ENCODE data around the gene PRKCE.

PRKCE gene

DNA sequence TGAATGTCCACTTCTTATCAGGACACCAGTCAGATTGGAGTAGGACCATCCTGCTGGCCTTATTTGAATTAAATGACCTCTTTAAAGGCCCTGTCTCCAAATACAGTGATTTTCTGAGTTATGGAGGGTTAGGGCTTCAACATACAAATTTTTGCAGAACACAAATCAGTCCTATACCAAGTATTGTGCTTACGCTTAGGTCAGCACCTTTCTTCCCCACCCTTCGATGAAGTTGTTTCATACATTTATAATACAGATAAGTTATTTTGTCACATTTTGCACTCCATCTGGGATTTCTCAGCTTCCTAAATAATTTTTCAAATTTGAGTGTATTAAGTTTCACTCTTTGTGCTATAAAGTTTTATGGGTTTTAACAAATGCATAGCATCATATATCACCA is 455.2 kb downstream of the PRKCE start:
- no peak for DNase-seq (ENCODE audit: low read depth, low spot score)

DNA sequence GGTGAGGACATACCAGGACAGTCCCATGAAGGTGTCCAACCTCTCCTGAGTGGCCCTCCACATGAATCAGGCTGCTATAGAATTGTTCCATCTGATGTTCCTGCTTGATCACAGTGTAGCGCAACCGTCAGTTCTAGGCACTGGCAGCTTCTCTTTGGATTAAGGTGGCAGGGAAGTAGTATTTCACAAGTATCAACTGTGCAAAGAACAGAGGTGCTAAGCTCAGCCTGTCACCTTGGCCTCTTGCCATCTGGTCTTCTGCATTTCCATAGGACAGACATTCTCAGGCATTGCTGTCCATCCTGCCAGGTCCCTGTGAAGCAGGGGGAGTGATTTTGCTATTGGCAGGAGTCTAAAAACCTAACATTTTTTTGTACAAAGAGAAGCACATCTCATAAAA is 463.5 kb downstream of the PRKCE start:
- DNase-seq (ENCODE audit: low read depth, low spot score): no peak

DNA sequence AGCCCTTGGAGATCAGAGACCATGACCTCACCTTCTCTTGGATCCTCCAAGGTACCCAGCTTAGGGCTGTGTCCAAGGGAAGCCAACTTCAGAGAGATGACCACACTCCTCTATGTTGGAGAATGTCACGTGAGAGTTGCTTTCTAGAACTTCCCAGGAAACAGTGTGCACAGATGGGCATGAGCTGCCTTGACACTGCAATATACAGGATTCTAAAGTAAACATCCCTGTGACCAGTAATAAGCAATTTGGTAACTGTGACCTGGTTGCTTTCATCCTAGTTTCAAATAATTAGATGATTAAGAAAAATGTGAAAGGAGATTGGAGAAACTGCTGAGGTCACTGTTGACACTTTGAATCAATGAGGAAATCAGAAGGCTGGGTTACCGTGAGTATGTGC is 464.7 kb downstream of the PRKCE start:
- no peak for DNase-seq (ENCODE audit: low read depth, low spot score)

DNA sequence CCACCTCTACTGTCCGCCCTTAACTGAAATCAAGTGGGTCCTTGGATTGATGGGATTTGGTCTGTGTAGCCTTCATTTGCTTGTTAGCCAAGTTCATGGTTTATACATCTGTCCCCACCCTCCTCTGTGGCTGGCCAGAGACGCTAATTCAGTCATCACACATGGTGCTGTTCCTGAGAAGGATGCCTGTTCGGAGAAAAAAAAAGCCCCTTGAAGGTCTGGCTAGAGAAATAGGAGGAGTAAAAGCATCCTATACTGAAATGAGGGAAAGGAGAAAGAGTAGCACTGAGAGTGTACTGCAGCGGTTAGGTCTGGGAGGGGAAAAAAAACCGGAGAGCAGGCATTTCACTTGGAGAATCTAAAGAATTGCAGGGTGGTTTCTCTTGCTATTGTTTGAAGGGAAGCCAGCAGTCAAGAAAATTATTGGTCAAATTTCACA is 465.1 kb downstream of the PRKCE start:
- no peak for DNase-seq (ENCODE audit: low read depth, low spot score)

DNA sequence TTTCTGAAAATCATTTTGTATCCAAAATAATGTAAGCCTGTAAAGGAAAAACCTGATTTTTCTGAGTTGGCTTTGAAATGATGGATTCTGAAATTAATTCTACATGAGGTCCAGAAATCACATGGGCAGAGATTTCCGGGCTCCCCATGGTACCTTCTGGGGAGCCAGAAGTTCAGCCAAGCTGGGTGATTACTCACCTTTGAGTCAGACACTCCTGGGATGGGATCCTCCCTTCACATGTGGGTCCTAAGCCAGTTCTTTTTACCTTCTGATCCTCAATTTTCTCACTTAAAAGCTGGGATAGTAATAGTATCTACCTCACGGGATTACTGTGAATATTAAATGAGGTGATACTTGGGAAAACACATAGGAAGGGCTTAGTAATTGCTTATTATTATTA is 465.9 kb downstream of the PRKCE start:
- DNase-seq (ENCODE audit: low read depth, low spot score): no peak

DNA sequence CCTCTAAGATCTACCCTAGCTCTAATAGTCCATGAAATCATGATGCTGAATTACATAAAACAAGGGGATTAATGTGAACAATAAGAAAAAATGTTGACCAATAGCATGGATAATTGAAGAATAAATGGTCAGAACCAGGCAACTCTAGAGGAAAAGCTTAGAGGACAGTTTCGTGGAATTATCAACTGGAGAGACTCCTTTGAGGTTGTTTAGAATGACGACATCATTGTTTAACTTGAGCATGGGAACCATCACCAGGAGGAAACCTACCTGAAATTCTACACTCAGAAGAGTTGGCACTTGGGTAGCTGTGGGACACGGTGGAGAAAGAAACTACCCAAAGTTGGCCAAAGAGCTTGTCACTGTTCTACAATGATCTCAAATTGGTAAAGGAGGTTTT is 466.5 kb downstream of the PRKCE start:
- DNase-seq (ENCODE audit: low read depth, low spot score): no peak

DNA sequence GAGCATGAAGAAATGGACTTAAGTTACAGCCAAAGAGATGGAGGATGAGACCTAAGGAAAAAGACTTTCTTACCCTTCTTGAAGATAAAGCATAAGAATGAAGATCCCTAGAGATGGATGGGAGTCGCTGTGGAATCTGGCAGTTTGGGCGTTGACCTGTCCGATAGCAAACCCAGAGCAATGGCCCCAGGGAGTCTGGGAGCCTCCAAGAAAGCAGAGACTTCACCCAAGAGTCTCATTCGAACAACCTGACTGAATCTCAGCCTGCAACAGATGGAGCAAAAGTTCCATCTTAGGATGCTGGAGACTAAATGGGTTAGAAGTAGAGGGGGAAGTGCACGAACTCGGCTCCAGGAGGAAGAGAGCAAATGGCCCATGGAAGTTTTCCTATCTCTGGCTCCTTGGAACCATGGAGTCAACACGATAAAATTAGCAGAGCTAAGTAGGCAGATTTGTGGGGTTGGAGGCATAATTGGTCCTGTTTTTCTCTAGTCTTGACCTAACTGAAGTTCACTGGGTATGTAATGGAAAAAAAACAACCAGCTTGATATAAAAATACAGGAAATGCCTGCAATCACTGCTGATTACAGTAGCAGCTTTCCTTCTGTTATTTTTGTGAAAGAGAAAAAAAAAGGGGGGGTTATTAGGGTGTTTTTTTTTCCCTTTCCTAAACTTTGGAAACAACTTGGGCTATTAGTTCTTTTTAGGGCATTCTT is 467.3 kb downstream of the PRKCE start:
- DNase-seq (ENCODE audit: low read depth, low spot score): no peak

DNA sequence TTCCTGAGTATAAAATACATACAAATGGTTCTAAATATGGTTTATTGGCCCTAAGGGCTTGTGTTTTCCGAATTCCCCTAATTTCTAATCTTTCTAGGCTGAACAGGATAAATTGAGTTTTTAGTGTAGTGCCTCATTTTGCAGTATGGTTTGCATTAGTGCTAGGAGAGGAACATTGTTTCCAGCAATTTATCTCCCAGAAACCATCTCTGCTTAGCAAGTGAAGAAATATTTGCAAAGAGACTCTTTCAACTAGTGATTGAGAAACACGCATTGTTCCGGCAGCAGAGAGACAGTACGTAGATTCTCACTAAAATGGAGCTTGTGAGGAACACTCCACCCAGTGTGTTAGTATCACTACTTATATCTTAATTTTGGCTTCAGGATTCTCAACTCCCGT is 468.0 kb downstream of the PRKCE start:
- no peak for DNase-seq (ENCODE audit: low read depth, low spot score)

DNA sequence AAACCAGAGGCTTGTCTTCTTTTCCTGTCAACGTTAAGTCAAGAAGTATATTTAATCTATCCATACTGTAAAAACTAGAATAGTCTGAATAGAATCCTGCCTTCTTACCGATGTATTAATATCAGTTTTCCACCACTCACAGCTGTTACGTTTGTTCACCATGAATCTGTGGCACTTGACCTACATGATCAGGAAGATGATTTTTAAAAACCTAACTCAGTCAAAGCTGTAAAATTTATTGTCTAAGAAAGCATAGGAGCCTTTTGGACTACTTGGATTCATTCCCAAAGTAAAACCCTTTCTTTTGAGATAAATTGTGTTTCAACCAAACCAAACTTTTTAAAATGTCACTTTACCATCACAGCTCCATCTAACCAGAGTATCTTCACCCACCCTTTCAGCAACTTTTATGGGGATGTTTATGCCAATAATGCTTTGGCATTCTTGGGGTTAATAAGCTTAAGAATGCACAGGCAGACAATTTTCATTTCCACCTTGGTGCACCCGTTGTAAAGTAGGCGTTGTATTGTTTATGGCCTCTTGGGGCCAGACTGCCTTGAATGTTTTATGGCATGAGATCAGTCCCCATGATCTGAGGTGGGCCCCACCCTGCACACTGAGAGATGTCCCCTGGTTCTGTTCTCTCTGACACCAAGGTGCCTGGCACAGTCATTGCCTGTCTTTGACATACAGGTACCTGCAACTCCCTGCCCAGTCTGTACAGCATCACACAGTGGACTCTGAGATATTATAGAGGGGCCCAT is 469.5 kb downstream of the PRKCE start:
- no peak for DNase-seq (ENCODE audit: low read depth, low spot score)

DNA sequence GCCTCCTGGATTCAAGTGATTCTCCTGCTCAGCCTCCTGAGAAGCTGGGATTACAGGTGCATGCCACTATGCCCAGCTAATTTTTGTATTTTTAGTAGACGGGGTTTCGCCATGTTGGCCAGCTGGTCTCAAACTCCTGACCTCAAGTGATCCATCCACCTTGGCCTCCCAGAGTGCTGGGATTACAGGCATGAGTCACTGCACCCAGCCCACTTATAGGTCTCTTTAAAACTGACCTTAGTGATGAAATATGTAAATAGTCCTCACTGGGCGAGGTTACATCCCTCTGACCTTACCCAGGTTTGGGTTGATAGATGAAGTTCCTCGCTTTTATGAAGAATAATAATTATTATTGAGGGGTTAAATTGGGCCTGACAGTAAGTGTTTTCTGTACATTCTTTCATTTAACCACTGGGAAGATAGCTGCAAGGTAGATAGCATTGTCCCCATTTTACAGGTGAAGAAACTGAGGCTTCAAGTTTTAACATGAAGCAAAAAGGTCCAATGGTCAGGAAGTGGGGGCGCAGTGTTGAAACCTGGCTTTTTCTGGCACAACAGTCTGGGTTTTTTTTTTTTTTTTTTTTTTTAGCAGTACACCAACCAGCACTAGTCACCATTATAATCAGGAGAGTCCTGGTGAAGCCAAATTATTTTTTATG is 471.0 kb downstream of the PRKCE start:
- DNase-seq (ENCODE audit: low read depth, low spot score): no peak

DNA sequence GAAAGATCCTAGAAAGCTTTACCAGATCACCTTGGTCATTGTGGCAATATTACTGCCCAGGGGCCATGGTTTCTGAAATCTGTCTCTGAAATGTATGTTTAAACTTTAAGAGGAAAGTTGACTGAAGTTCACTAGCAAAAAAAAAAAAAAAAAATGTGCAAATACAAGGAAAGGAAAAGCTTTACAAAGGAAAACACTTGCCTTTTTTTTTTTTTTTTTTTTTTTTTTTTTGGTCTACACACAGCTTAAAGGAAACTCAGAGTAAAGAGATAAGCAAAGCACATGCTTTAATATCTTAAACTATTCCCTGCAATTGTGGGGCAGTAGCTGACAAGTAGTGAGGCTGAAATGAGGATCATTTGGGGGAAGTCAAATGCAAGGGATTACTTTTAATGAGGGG is 471.5 kb downstream of the PRKCE start:
- no peak for DNase-seq (ENCODE audit: low read depth, low spot score)

DNA sequence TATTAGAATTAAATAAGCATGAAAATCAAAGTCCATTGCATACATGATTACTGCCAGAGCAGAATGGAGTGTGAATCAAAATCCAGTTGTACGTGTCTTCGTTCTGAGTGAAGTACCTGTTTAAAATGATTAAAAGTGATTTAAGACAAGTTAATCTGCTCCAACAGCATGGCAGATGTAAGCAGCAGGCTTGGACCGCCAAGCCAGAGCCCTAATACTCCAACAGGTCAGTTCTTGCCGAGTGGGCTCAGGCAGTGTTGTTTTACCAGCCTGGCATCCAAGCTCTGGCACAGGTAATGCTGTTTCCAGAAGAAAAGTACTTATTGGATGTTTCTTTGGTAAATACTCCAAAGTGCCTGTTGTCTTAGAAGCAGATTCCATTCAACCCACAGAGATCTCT is 474.3 kb downstream of the PRKCE start:
- no peak for DNase-seq (ENCODE audit: low read depth, low spot score)

DNA sequence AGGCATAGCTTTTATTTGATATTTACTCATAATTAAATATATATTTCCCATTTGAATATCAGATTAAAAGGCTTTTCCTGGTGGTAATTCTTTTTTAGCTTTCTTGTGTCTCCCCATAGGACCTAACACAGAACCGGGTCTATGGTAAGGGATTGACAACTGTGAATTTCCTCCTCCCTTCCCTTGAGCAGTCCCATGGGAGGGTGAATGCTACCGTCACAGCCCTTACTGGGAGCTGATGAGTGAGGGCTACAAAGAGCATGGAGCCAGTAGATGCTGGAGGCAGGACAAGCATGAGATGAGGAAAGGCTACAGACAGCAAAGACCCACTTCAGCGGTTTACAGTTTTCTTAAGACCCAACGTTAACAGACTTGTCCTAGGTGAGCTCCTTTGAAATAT is 475.1 kb downstream of the PRKCE start:
- no peak for DNase-seq (ENCODE audit: low read depth, low spot score)

DNA sequence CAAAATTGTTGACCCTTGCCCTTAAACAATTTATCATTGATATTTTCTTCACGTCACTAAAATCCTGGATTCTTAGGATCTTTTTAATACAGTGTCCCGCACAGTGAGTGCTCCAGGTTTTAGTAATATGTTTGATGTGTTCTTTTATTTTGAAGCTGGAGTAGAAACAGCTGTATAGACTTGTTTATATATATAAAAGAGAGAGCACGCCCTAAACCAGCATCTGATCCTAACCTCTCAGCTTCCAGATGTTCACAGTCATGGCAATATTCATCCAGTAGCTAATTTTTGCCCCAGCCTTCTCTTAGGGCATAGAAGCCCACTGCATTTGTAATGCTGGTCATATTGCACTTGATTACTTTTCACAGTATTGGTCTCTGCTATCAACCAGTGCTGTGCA is 475.7 kb downstream of the PRKCE start:
- DNase-seq (ENCODE audit: low read depth, low spot score): no peak

DNA sequence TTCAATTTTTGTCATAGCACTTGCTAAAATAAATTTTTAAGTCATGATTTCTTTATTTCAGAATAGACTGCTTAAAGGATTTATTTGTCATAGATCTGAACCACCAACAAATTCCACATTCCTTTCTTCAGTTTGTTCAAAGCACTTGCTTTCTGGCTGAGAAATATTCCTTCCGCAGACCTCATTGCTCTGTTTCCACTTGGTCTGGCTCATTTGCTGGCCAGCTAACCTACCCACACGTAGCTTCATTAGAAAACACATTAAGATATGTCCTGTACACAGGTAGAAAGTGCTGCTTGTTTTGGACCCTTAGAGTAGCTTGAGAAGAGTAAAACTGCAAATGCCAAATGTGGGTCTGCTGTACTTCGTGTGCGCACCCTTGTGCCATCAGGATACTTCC is 479.0 kb downstream of the PRKCE start:
- DNase-seq (ENCODE audit: low read depth, low spot score): no peak

DNA sequence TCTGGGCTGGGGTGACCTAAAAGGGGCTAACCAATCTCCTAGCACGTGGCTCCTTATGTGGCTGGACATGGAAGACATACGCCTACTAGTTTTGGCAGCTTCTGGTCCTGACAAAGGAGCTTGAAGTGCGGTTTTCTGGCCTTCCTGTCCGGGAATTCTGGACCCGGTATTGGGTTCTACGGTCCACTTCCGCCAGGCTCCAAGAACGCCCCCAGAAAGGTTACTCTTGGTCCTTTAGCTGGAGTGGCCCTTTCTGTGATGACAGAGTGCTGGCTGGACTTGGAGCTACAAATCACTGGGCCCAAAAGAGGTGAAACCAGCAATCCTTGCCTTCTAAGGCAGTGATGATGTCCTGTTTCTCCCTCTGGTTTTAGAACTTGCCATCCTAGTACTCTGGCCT is 481.5 kb downstream of the PRKCE start:
- DNase-seq (ENCODE audit: low read depth, low spot score): no peak

DNA sequence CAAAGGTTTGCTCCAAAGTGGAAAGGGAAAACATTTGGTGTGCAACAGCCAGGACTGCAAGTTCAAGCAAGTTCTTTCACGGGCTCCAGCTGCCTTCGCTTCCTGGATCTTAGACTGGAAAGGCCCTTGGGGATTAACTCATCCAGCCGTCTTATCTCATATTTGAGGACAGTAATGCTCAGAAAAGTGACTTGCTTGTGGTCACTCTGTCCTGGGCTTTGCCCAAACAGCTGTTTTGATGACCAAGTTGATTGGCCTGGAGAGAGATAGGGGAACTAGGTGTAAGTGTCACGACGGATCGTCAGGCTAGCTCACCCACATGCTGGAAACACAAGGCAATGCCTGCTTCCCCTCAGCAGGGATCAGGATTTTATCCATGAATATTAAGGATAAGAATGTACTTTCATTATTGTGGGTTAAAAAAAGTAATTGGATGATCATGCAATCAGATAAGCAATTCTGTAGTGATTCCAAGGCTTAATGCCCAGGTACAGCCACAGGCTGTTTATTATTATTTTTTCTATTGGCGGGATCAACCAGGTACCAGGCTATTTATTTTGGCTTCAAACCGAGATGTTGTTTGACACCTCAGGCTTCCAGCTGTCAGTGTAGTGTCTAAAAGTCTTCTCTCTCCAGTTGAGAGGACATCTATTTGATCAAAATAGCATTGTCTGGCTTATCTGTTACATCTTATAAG is 483.2 kb downstream of the PRKCE start:
- DNase-seq (ENCODE audit: low read depth, low spot score): no peak

DNA sequence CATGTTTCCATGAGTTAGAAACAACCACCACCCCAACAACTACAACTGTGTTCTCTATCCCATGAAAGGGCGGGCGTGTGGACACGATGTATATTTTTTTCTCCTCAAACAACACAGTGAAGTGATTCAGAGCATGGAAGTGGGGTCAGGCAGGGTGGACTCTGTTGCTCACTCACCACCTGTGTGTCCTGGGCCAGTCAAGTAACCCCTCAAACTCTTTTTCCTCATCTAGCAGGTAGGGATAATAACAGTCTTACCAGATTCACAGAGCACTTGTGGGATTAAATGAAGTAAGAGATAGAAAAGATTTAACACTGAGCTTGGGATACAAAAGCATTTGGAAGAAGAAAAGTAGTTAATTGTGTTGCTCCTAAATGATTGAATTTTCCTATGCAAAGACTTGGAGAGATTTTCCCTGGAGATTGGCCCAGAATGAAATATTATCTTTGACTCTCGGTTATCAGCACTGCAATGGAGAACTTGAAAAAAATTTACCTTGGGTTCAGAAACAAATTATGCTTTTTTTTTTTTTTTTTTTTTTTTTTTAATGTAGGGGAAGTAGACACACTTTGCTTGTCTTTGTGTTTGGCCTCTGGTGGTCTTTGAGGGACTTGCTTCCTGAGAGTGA is 483.9 kb downstream of the PRKCE start:
- DNase-seq (ENCODE audit: low read depth, low spot score): no peak

DNA sequence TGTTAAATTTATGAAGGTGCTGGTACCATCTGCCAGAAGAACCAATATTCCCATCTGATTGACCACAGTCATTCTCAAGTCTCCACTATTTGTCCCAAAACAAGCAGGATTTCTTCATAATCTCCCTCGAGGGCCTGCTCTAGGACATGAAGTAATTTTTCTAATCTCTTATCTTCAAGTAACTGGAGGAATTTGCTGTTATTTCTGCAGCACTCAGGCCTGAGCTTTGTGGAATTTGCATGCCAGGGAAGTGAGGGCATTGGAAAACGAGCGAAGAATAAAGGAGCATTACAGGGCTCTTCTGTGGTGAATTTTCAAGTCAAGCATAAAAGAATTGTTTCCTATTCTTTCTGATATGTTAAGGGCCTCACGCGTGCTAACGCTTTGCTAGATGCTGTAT is 484.5 kb downstream of the PRKCE start:
- no peak for DNase-seq (ENCODE audit: low read depth, low spot score)

DNA sequence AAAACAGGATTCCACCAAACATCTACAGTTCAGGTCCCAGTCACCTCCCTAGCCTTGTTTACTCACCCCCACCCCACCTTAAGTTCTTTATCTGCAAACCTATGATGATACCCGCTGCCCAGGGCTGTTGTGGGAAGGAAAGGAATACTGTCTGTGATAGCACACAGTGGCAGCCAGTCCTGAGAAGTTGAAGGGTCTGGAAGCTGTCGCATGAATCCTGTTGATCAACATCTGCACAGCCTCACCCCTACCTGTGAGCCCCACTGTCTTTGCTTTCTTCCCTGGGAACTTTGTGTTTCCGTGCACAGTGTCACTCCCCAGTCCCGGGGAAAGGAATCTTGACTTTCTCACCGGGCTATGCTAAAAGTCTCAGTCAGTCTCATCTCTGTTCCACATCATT is 485.0 kb downstream of the PRKCE start:
- no peak for DNase-seq (ENCODE audit: low read depth, low spot score)

DNA sequence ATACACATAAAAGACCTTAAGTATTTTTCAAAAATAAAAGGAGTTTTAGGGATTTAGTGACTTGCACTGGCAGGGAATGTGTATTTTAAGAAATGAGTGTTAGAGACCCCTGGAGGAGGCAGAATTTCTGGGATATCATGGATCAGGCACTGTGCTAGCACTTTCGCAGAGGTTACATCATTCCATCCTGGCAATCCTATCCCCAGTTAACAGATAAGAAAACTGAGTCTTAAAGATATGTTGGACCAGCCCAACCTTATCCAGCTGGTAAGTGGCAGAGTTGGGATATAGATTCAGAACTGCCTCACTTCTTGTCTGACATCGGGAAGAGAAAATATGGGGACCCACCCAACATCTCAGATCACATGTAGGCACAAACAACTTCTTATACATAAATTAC is 485.5 kb downstream of the PRKCE start:
- DNase-seq (ENCODE audit: low read depth, low spot score): no peak

Measured in activated CD4-positive, CD25-positive, alpha-beta regulatory T cell treated with anti-CD3 and anti-CD28 coated beads, Interleukin-2, amount 50 U/mL, for 16 hours (primary cell).